GM12878 (cell line): ENCODE data around the gene KRTAP13-1. TPM values are rescaled to one million over a fixed set of nuclear protein-coding genes. Genes with fewer than 3 reads are reported as not detected.

ENCODE experiments used
- ATAC-seq: fragments of 200-7000 bp; cut with Tn5 transposase; 3 replicates; pipeline ENCODE4 v1.9.1; 2020; ENCODE audit warnings: mild to moderate bottlenecking, moderate library complexity
- BruUV-seq: library from RNA; stranded (reverse); fragments of 400-500 nt; replicated peaks from 2 replicates; lab custom pipeline; 2021; lab: Mats Ljungman, UMichigan
- CTCF ChIA-PET: fragments of 300-600 bp; sonication (Branson Sonifier 250); formaldehyde crosslinking; extraction: SDS; loops from one replicate; lab custom pipeline; 2021; ENCODE audit warnings: inconsistent platforms; lab: Yijun Ruan, JAX
- POLR2A ChIA-PET: fragments of 350-600 bp; formaldehyde crosslinking; extraction: SDS; loops from one replicate; lab custom pipeline; 2021; ENCODE audit warnings: inconsistent platforms; lab: Charles Lee
- RAD21 ChIA-PET: fragments of 300-600 bp; sonication (Branson Sonifier 250); formaldehyde crosslinking; loops from one replicate; lab custom pipeline; 2023; ENCODE audit warnings: antibody characterized with exemption; ENCODE audit not compliant: unreplicated experiment; lab: Charles Lee
- SMC1A ChIA-PET: fragments of 300-600 bp; sonication (Branson Sonifier 250); formaldehyde crosslinking; loops from one replicate; lab custom pipeline; 2023; ENCODE audit not compliant: unreplicated experiment, uncharacterized antibody; lab: Charles Lee
- DNase-seq: peaks from one replicate; pipeline ENCODE4 v3.0.0-alpha.2; 2011; ENCODE audit warnings: low read depth, low spot score
- FAIRE-seq: peaks from 3 replicates; lab custom pipeline; 2011; peaks lifted over from hg19 to GRCh38; lab: Jason Lieb, UNC
- H2AFZ ChIP-seq: 2 replicates; pipeline ENCODE4 v1.6.0; 2011; ENCODE audit warnings: low read depth, low read length, control low read depth; ENCODE audit not compliant: control insufficient read depth
- H3K27ac ChIP-seq: 2 replicates; pipeline ENCODE4 v1.5.1; 2011; ENCODE audit warnings: control low read depth; ENCODE audit not compliant: control insufficient read depth, insufficient read depth
- H3K27me3 ChIP-seq, 2 experiments: replicated peaks in 1 of 2; 2 replicates each; pipeline versions ENCODE4 v1.6.0 to v1.6.1; 2011; ENCODE audit warnings: low read length in 1 of 2; ENCODE audit not compliant: control insufficient read depth in 2 of 2, insufficient read depth in 2 of 2
- H3K36me3 ChIP-seq, 2 experiments: 2 replicates each; pipeline ENCODE4 v1.5.1; 2011; ENCODE audit warnings: low read length in 1 of 2; ENCODE audit not compliant: control insufficient read depth in 2 of 2, insufficient read depth in 2 of 2
- H3K4me1 ChIP-seq: 2 replicates; pipeline ENCODE4 v1.6.1; 2011; ENCODE audit warnings: mild to moderate bottlenecking, low read length, moderate library complexity, mixed read lengths; ENCODE audit not compliant: control insufficient read depth, insufficient read depth
- H3K4me2 ChIP-seq: 2 replicates; pipeline ENCODE4 v1.6.0; 2011; ENCODE audit warnings: control low read depth; ENCODE audit not compliant: control insufficient read depth, insufficient read depth
- H3K4me3 ChIP-seq: fragments of 200-600 bp; sonication (generic); 2 replicates; pipeline ENCODE4 v1.5.1; 2016
- H3K79me2 ChIP-seq: 2 replicates; pipeline ENCODE4 v1.6.0; 2011; ENCODE audit warnings: low read length; ENCODE audit not compliant: control insufficient read depth, insufficient read depth
- H3K9ac ChIP-seq: 2 replicates; pipeline ENCODE4 v1.8.0; 2011; ENCODE audit warnings: low read length, control low read depth, mixed read lengths; ENCODE audit not compliant: control insufficient read depth, insufficient read depth
- H3K9me3 ChIP-seq: replicated peaks from 3 replicates; pipeline ENCODE4 v1.5.1; 2011; ENCODE audit warnings: mild to moderate bottlenecking, low read length; ENCODE audit not compliant: control insufficient read depth, insufficient read depth
- H4K20me1 ChIP-seq: 2 replicates; pipeline ENCODE4 v1.6.0; 2011; ENCODE audit not compliant: control insufficient read depth, insufficient read depth
- ASH2L ChIP-seq: fragments of 300-600, 200-600 bp; sonication (generic); IDR thresholded peaks from 2 replicates; pipeline ENCODE4 v1.6.1; 2017; ENCODE audit warnings: low read depth, mild to moderate bottlenecking, borderline replicate concordance
- BHLHE40 ChIP-seq, 2 experiments: fragments of 450-650 bp in 1 of 2; IDR thresholded peaks; 2 replicates each; pipeline ENCODE4 v1.6.1; 2011 to 2017; ENCODE audit warnings: low read depth in 2 of 2, borderline replicate concordance in 1 of 2, improper control_type of control experiment in 1 of 2, low read length in 1 of 2, mild to moderate bottlenecking in 1 of 2
- CEBPZ ChIP-seq: fragments of 150-350 bp; IDR thresholded peaks from 2 replicates; pipeline ENCODE4 v1.6.1; 2016; ENCODE audit warnings: low read depth, low read length
- IKZF1 ChIP-seq: fragments of 450-650 bp; conservative IDR thresholded peaks from 2 replicates; pipeline ENCODE4 v1.6.1; 2017; ENCODE audit warnings: antibody characterized with exemption, mild to moderate bottlenecking
- MEF2A ChIP-seq: IDR thresholded peaks from 2 replicates; pipeline ENCODE4 v1.6.1; 2011; ENCODE audit warnings: low read depth, mild to moderate bottlenecking, low read length, moderate library complexity; ENCODE audit not compliant: insufficient read depth
- NKRF ChIP-seq: fragments of 450-650 bp; conservative IDR thresholded peaks from 2 replicates; pipeline ENCODE4 v1.6.1; 2017; ENCODE audit warnings: mild to moderate bottlenecking, moderate library complexity
- PRDM15 ChIP-seq: fragments of 450-650 bp; formaldehyde crosslinking; IDR thresholded peaks from 2 replicates; pipeline ENCODE4 v1.4.0; 2020; ENCODE audit warnings: mild to moderate bottlenecking, moderate library complexity
- SMAD1 ChIP-seq: fragments of 450-650 bp; IDR thresholded peaks from 2 replicates; pipeline ENCODE4 v1.6.1; 2018; ENCODE audit warnings: mild to moderate bottlenecking, low read depth; ENCODE audit not compliant: partially characterized antibody
- ZZZ3 ChIP-seq: IDR thresholded peaks from 2 replicates; pipeline ENCODE4 v1.6.1; 2011; ENCODE audit warnings: low read depth; ENCODE audit not compliant: control insufficient read depth, insufficient read length
- WGBS: methylation state at CpG from one replicate; pipeline ENCODE4 v1.1.6; 2016; ENCODE audit warnings: low lambda C conversion rate; ENCODE audit not compliant: insufficient replicate concordance, insufficient coverage; ENCODE audit errors: missing lambda C conversion rate; 5-methylcytosine and 5-hydroxymethylcytosine counted together
- in situ Hi-C: fragments of 300-500 bp; cut with MboI; formaldehyde crosslinking; loops from 9 replicates; pipeline ENCODE4 v1.14.3; 2018; ENCODE audit warnings: mixed read lengths
- intact Hi-C: fragments of 100-400 bp; cut with micrococcal nuclease; formaldehyde crosslinking; loops from one replicate; pipeline ENCODE4 v1.14.2; 2022; ENCODE audit not compliant: unreplicated experiment
- polyA plus RNA-seq, 11 experiments: library from polyadenylated mRNA; depleted of rRNA in 4 of 11; unstranded in 6 of 11; stranded (reverse) in 5 of 11; fragments of >200 nt; fragmentation: Nextera tagmentation in 4 of 11; fragmentation: Illumina TruSeq in 1 of 11; extraction: Ambion mirVana in 4 of 11; extraction: Trizol in 1 of 11; gene quantifications; 1 replicate in 1 of 11; 2 replicates in 10 of 11; pipeline versions ENCODE4 v1.2.1 to v1.2.3, GENCODE V29; 2011 to 2016; ENCODE audit warnings: inconsistent platforms in 2 of 11, missing spikeins in 2 of 11, low read depth in 1 of 11
- total RNA-seq, 4 experiments: library from RNA; depleted of rRNA in 3 of 4; stranded (reverse); fragments of >200 nt in 3 of 4; fragmentation: Illumina TruSeq in 1 of 4; extraction: Trizol in 1 of 4; gene quantifications; 2 replicates each; pipeline versions ENCODE4 v1.2.1 to v1.2.3, GENCODE V29; 2013 to 2021

KRTAP13-1 gene
- total and polyA plus RNA-seq, 10 of the 15 experiments (the other 5 are each of a cell fraction or from before 2014, with no cell fraction given): not detected

- TF ChIP-seq PRDM15 (CRISPR knock-in tag) (no peak), MEF2A (no peak), SMAD1 (no peak), ZZZ3 (no peak), NKRF (no peak), IKZF1 (no peak)
- TF ChIP-seq, all 136 proteins: peak for 0
Measured at GRCh38 chr21:30415993-30416392, 20.2 kb downstream of the KRTAP13-1 start (continued).

- H4K20me1 ChIP-seq: no peaks in the 10 kb centered on the region
- no peaks in the 10 kb centered on the region; the same call in 2 of the 3 replicates for H3K9me3 ChIP-seq
- SMC1A ChIA-PET: no interaction called here
- no peak within 1 kb of the TSS for H3K4me2 ChIP-seq
- ATAC-seq (no peak), DNase-seq (no peak), FAIRE-seq (no peak)
- no peaks in the 10 kb centered on the region for H3K4me1 ChIP-seq
- H3K27ac ChIP-seq: no peak within 1 kb of the TSS
- intact Hi-C loops (no loop called here), in situ Hi-C loops (no loop called here)
- no peaks in the 10 kb centered on the region for H3K79me2 ChIP-seq
- RAD21 ChIA-PET: no interaction called here
- no peak within 1 kb of the TSS for H3K9ac ChIP-seq
- H3K36me3 ChIP-seq: no peaks in the 10 kb centered on the region
- H3K4me3 ChIP-seq: no peak within 1 kb of the TSS
- H2AFZ ChIP-seq: no peak within 1 kb of the TSS
- no TSS peak for BruUV-seq
- CTCF ChIA-PET: no interaction called here
- POLR2A ChIA-PET: no interaction called here
- WGBS: 24% methylated on average over 5 of the region's 5 CpGs
- H3K27me3 ChIP-seq: no peaks in the 10 kb centered on the region
- TF ChIP-seq BHLHE40 (IDR thresholded peaks at IDR 0.05; ENCODE audit: borderline replicate concordance in 1 of 2, low read depth in 2 of 2, low read length in 1 of 2) (no peak), CEBPZ (no peak), ASH2L (no peak)
Measured at GRCh38 chr21:30425826-30426225, 30.0 kb downstream of the KRTAP13-1 start, which contains the start of gene KRTAP13-3. KRTAP13-3 (minus strand) TSS chr21:30425926; CDS start chr21:30425912, 14 bp downstream.
